B cell (primary cell): ENCODE data around the gene CTBP2. TPM values are rescaled to one million over a fixed set of nuclear protein-coding genes. Genes with fewer than 3 reads are reported as not detected.

ENCODE experiments used
- ATAC-seq: fragments of 200-7000 bp; cut with Tn5 transposase; one replicate; pipeline ENCODE4 v1.10.0; 2021; ENCODE audit warnings: low read depth, mild to moderate bottlenecking, moderate number of reproducible peaks, moderate library complexity
- CTCF ChIA-PET: fragments of 350-600 bp; sonication (Branson Sonifier 250); formaldehyde crosslinking; loops from one replicate; lab custom pipeline; 2021; ENCODE audit warnings: antibody characterized with exemption, inconsistent platforms; lab: Charles Lee
- POLR2A ChIA-PET: fragments of 350-600 bp; sonication (Branson Sonifier 250); formaldehyde crosslinking; loops from one replicate; lab custom pipeline; 2021; ENCODE audit warnings: antibody characterized with exemption; lab: Charles Lee
- DNase-seq: peaks from one replicate; pipeline ENCODE4 v3.0.0; 2013
- H2AFZ ChIP-seq: 2 replicates; pipeline ENCODE4 v1.6.1; 2012; ENCODE audit warnings: mild to moderate bottlenecking, low read depth, low read length; ENCODE audit not compliant: insufficient read depth, poor library complexity, severe bottlenecking
- H3K27ac ChIP-seq, 2 donors: 1 replicate in 1 of 2; 2 replicates in 1 of 2; pipeline ENCODE4 v1.5.1; 2012 to 2013; ENCODE audit warnings: low read length in 2 of 2, mild to moderate bottlenecking in 2 of 2, moderate library complexity in 1 of 2
- H3K27me3 ChIP-seq, 4 experiments: fragments of 200-600 bp in 1 of 4; sonication (generic) in 1 of 4; replicated peaks in 1 of 4; 1 replicate in 2 of 4; 2 replicates in 2 of 4; pipeline versions ENCODE4 v1.6.1 to v1.7.0; 2013 to 2016; ENCODE audit warnings: low read length in 3 of 4, mild to moderate bottlenecking in 2 of 4, mixed read lengths in 1 of 4, moderate library complexity in 1 of 4; ENCODE audit not compliant: insufficient read depth in 4 of 4, control insufficient read depth in 3 of 4; ENCODE audit errors: control extremely low read depth in 1 of 4
- H3K36me3 ChIP-seq, 2 experiments: replicated peaks in 1 of 2; 1 replicate in 1 of 2; 2 replicates in 1 of 2; pipeline versions ENCODE4 v1.6.1 to v1.7.1; 2013; ENCODE audit warnings: low read length in 1 of 2; ENCODE audit not compliant: insufficient read depth in 2 of 2, control insufficient read depth in 1 of 2; ENCODE audit errors: control extremely low read depth in 1 of 2, extremely low read depth in 1 of 2
- H3K4me1 ChIP-seq, 2 donors: fragments of 200-600 bp in 1 of 2; sonication (generic) in 1 of 2; 1 replicate in 1 of 2; 2 replicates in 1 of 2; pipeline versions ENCODE4 v1.5.1 to v1.6.1; 2013 to 2017; ENCODE audit warnings: low read length in 2 of 2; ENCODE audit not compliant: control insufficient read depth in 2 of 2, insufficient read depth in 2 of 2
- H3K4me2 ChIP-seq: replicated peaks from 2 replicates; pipeline ENCODE3; 2012; ENCODE audit warnings: mild to moderate bottlenecking, low read depth, low read length; ENCODE audit not compliant: poor library complexity, severe bottlenecking
- H3K4me3 ChIP-seq, 5 experiments: fragments of 200-600 bp in 1 of 5; sonication (generic) in 1 of 5; 1 replicate in 3 of 5; 2 replicates in 2 of 5; pipeline versions ENCODE4 v1.5.1 to v1.7.0; 2011 to 2016; ENCODE audit warnings: low read length in 4 of 5, mild to moderate bottlenecking in 4 of 5, low read depth in 2 of 5, control low read depth in 1 of 5, moderate library complexity in 1 of 5; ENCODE audit not compliant: insufficient read depth in 1 of 5; ENCODE audit errors: control extremely low read depth in 1 of 5, extremely low read depth in 1 of 5
- H3K79me2 ChIP-seq: fragments of 200-600 bp; sonication (generic); one replicate; pipeline ENCODE4 v1.6.0; 2016; ENCODE audit warnings: low read length; ENCODE audit not compliant: control insufficient read depth, insufficient read depth
- H3K9ac ChIP-seq: fragments of 200-600 bp; sonication (generic); 2 replicates; pipeline ENCODE4 v1.6.1; 2017; ENCODE audit warnings: mild to moderate bottlenecking, low read length, moderate library complexity
- H3K9me3 ChIP-seq, 3 donors: one replicate each; pipeline versions ENCODE4 v1.6.1 to v1.7.1; 2013; ENCODE audit warnings: low read length in 2 of 3; ENCODE audit not compliant: control insufficient read depth in 2 of 3, insufficient read depth in 1 of 3; ENCODE audit errors: control extremely low read depth in 1 of 3
- H4K20me1 ChIP-seq: 2 replicates; pipeline ENCODE4 v1.6.0; 2012; ENCODE audit warnings: mild to moderate bottlenecking, low read length; ENCODE audit not compliant: insufficient read depth, control insufficient read depth, poor library complexity, severe bottlenecking
- H3K27ac Mint-ChIP-seq: one replicate; pipeline ENCODE4 v1.8.0; 2021; ENCODE audit warnings: mixed read lengths
- H3K27me3 Mint-ChIP-seq: one replicate; pipeline ENCODE4 v1.8.0; 2021; ENCODE audit warnings: mixed read lengths
- H3K4me1 Mint-ChIP-seq: one replicate; pipeline ENCODE4 v1.8.0; 2021; ENCODE audit warnings: mixed read lengths
- H3K4me3 Mint-ChIP-seq: one replicate; pipeline ENCODE4 v1.8.0; 2021; ENCODE audit warnings: mixed read lengths
- H3K9me3 Mint-ChIP-seq: one replicate; pipeline ENCODE4 v1.8.0; 2022; ENCODE audit warnings: mixed read lengths; ENCODE audit not compliant: insufficient read depth
- EZH2 ChIP-seq: IDR thresholded peaks from 2 replicates; pipeline ENCODE4 v1.6.1; 2012; ENCODE audit warnings: borderline replicate concordance, low read depth, mild to moderate bottlenecking, moderate library complexity, low read length; ENCODE audit not compliant: insufficient read depth, poor library complexity, severe bottlenecking
- WGBS: methylation state at CpG from one replicate; pipeline ENCODE4 v1.1.5; 2013; ENCODE audit warnings: missing lambda C conversion rate; ENCODE audit not compliant: insufficient coverage; 5-methylcytosine and 5-hydroxymethylcytosine counted together
- intact Hi-C: fragments of 100-400 bp; cut with micrococcal nuclease; formaldehyde crosslinking; loops from one replicate; pipeline ENCODE4 v1.10.0; 2022
- polyA plus RNA-seq: library from polyadenylated mRNA; depleted of rRNA; stranded (reverse); fragments of >200 nt; gene quantifications from 2 replicates; pipeline ENCODE4 v1.2.3, GENCODE V29; 2012
- total RNA-seq, 2 donors: library from RNA; stranded (reverse); fragments of 120-200 nt in 1 of 2; gene quantifications; 1 replicate in 1 of 2; 2 replicates in 1 of 2; pipeline versions ENCODE4 v1.2.3 to v1.2.4, GENCODE V29; 2013 to 2022
- TF ChIP-seq, protein P1 (sequence below): fragments of 200-600 bp; IDR thresholded peaks from one replicate; pipeline ENCODE4 v1.8.0; 2022; ENCODE audit warnings: antibody characterized with exemption, mild to moderate bottlenecking

CTBP2 gene
- total and polyA plus RNA-seq, 2 donors (not counting 1 experiment from before 2014, with no cell fraction given): 0.39 to 0.85 TPM

DNA sequence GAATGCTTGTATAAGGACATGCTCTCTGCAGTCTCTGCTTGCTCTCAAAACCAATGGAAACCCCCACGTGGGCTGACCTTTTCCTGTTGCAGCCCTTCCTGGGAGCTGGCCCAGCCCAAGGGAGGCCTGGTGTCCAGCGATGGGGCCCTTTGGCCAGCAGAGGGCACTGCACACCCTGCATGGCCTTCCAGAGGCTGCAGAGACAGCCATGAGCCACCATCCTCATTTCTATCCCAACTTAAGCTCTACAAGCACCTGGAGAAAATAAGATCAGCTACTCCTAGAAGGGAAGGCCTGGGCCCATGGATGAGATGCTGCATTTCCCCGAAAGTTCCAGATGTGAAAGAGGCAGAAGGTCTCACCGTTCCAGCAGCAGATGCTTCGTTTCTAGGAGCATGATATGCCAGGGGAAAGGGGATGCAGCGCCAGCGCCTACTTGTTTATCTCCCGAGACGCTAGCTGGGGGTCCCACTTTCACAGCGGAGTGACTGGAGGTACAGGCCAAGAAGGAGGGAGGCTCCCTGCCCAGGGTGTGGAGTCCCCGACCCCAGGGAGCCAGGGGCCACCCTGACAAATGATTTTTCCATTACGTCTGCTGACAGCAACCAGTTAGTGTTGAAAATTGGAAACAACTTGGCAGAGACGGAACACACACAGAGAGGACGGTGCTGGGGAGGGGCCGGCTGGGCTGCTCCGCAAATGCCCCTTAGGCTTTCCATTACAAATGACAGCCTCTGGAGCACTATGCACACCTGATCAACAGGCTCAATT is 112.1 kb downstream of the CTBP2 start:
- POLR2A ChIA-PET: no interaction called here

More for the DNA sequence above, 112.1 kb downstream of the CTBP2 start:
- H3K4me2 ChIP-seq: no peak overlapping the region
- Mint-ChIP-seq H3K27ac (no peak overlapping the region), H3K4me1 (no peaks in the 10 kb centered on the region), H3K9me3 (no peaks in the 10 kb centered on the region), H3K4me3 (no peak overlapping the region), H3K27me3 (peaks cover 56% of the 10 kb centered on the region)
- intact Hi-C loops: loop anchor here (5.0 kb wide), 1 partner anchor 169 kb away; no protein-coding TSS in a partner anchor
- DNase-seq (peak; percentile 63), ATAC-seq (no peak)
- H2AFZ ChIP-seq: no peak overlapping the region
- no peaks in the 10 kb centered on the region for H3K79me2 ChIP-seq
- H3K9me3 ChIP-seq: peaks cover 0 to 12% (median 0%) of the 10 kb centered on the region in 3 donors
- H3K36me3 ChIP-seq: no peaks in the 10 kb centered on the region
- no peak overlapping the region for H3K4me3 ChIP-seq
- no peaks in the 10 kb centered on the region for H3K4me1 ChIP-seq
- TF ChIP-seq, protein P1, sequence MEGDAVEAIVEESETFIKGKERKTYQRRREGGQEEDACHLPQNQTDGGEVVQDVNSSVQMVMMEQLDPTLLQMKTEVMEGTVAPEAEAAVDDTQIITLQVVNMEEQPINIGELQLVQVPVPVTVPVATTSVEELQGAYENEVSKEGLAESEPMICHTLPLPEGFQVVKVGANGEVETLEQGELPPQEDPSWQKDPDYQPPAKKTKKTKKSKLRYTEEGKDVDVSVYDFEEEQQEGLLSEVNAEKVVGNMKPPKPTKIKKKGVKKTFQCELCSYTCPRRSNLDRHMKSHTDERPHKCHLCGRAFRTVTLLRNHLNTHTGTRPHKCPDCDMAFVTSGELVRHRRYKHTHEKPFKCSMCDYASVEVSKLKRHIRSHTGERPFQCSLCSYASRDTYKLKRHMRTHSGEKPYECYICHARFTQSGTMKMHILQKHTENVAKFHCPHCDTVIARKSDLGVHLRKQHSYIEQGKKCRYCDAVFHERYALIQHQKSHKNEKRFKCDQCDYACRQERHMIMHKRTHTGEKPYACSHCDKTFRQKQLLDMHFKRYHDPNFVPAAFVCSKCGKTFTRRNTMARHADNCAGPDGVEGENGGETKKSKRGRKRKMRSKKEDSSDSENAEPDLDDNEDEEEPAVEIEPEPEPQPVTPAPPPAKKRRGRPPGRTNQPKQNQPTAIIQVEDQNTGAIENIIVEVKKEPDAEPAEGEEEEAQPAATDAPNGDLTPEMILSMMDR: peak; percentile 80
- no peak for TF ChIP-seq EZH2
- H3K27me3 ChIP-seq: peaks cover 0 to 57% (median 19%) of the 10 kb centered on the region in 4 experiments
- CTCF ChIA-PET: interaction anchor here (0.8 to 1.5 kb wide), 8 partner anchors 9 to 295 kb away, joined by 3 to 8 read pairs (median 4); no protein-coding TSS in a partner anchor
- no peak overlapping the region for H3K9ac ChIP-seq
- H4K20me1 ChIP-seq: no peaks in the 10 kb centered on the region
- no peak overlapping the region for H3K27ac ChIP-seq
- whole genome bisulfite sequencing: 88% methylated on average over 14 of the region's 16 CpGs
